Esophagus squamous epithelium (tissue), 5 donors: ENCODE results near the gene ZFAND3. TPM values are rescaled to one million over a fixed set of nuclear protein-coding genes. Genes with fewer than 3 reads are reported as not detected.
"Not testable (repeated sequence)": the region's sequence is repeated elsewhere in the genome, so short reads cannot be mapped to it uniquely, and the experiment has no call there.

Experiments used
- DNase-seq: peaks from one replicate; lab custom pipeline; 2025; lab: John Stamatoyannopoulos, UW
- H3K27ac ChIP-seq, 4 donors: fragments of 200-600 bp; sonication (generic); one replicate each; pipeline ENCODE4 v1.5.1; 2016 to 2019; ENCODE audit warnings: mild to moderate bottlenecking in 1 of 4
- H3K27me3 ChIP-seq, 4 donors: fragments of 200-600 bp; sonication (generic); 1 replicate in 3 of 4; 2 replicates in 1 of 4; pipeline versions ENCODE4 v1.5.1 to v1.6.0; 2017 to 2021; ENCODE audit warnings: antibody characterized with exemption in 1 of 4
- H3K36me3 ChIP-seq, 3 donors: fragments of 200-600 bp; sonication (generic); one replicate each; pipeline ENCODE4 v1.5.1; 2016 to 2019
- H3K4me1 ChIP-seq, 3 donors: fragments of 200-600 bp; sonication (generic); one replicate each; pipeline ENCODE4 v1.5.1; 2017 to 2019
- H3K4me3 ChIP-seq, 4 donors: fragments of 200-600 bp; sonication (generic); 1 replicate in 3 of 4; 2 replicates in 1 of 4; pipeline ENCODE4 v1.5.1; 2016 to 2019; ENCODE audit warnings: mild to moderate bottlenecking in 2 of 4, moderate library complexity in 1 of 4
- H3K9me3 ChIP-seq, 3 donors: fragments of 200-600 bp; sonication (generic); one replicate each; pipeline ENCODE4 v1.5.1; 2016 to 2019
- POLR2A ChIP-seq, 4 donors: fragments of 450-650 bp; IDR thresholded peaks; one replicate each; pipeline ENCODE4 v1.6.1; 2017; ENCODE audit warnings: antibody characterized with exemption in 4 of 4, mild to moderate bottlenecking in 4 of 4, moderate library complexity in 3 of 4
- WGBS, 2 donors: methylation state at CpG; one replicate each; pipeline ENCODE4 v1.1.5; 2018; 5-methylcytosine and 5-hydroxymethylcytosine counted together
- intact Hi-C: fragments of 100-400 bp; cut with DNase I; formaldehyde crosslinking; loops from one replicate; pipeline ENCODE4 v1.15.0; 2022
- total RNA-seq, 4 donors: library from RNA; depleted of rRNA; stranded (reverse); fragments of >200 nt; gene quantifications; one replicate each; pipeline ENCODE4 v1.1.0, GENCODE V29; 2016
- TF ChIP-seq, protein P1 (sequence below), 6 experiments: fragments of 450-650 bp in 4 of 6; fragments of 200-600 bp in 2 of 6; sonication (generic) in 2 of 6; IDR thresholded peaks; one replicate each; pipeline ENCODE4 v1.5.1; 2016 to 2019; ENCODE audit warnings: antibody characterized with exemption in 6 of 6, mild to moderate bottlenecking in 4 of 6, moderate library complexity in 4 of 6
- donor health status: DM: yes; HTN: yes; CAD: no.

The ZFAND3 gene
- total RNA-seq, 4 donors from 2014 or later = 15.7 to 23.8 (median 20.9) TPM

GRCh38 chr6:37889486-37889885 is 70.0 kb downstream of the ZFAND3 start:
- Histone ChIP-seq H3K4me3 (no peak overlapping the region), H3K9me3 (peaks cover 0 to 12% (median 0%) of the 10 kb centered on the region in 3 donors), H3K4me1 (peaks cover 0 to 33% (median 13%) of the 10 kb centered on the region in 3 donors), H3K27ac (peak overlapping the region in 1 of 4 donors; percentile 29), H3K27me3 (no peaks in the 10 kb centered on the region), H3K36me3 (peaks cover 0 to 12% (median 0%) of the 10 kb centered on the region in 3 donors)
- no peak for DNase-seq
- intact Hi-C loops = no loop called here
- TF ChIP-seq, protein P1, sequence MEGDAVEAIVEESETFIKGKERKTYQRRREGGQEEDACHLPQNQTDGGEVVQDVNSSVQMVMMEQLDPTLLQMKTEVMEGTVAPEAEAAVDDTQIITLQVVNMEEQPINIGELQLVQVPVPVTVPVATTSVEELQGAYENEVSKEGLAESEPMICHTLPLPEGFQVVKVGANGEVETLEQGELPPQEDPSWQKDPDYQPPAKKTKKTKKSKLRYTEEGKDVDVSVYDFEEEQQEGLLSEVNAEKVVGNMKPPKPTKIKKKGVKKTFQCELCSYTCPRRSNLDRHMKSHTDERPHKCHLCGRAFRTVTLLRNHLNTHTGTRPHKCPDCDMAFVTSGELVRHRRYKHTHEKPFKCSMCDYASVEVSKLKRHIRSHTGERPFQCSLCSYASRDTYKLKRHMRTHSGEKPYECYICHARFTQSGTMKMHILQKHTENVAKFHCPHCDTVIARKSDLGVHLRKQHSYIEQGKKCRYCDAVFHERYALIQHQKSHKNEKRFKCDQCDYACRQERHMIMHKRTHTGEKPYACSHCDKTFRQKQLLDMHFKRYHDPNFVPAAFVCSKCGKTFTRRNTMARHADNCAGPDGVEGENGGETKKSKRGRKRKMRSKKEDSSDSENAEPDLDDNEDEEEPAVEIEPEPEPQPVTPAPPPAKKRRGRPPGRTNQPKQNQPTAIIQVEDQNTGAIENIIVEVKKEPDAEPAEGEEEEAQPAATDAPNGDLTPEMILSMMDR (IDR thresholded peaks at IDR 0.05) = no peak
- TF ChIP-seq POLR2A (IDR thresholded peaks at IDR 0.05) = no peak

DNA sequence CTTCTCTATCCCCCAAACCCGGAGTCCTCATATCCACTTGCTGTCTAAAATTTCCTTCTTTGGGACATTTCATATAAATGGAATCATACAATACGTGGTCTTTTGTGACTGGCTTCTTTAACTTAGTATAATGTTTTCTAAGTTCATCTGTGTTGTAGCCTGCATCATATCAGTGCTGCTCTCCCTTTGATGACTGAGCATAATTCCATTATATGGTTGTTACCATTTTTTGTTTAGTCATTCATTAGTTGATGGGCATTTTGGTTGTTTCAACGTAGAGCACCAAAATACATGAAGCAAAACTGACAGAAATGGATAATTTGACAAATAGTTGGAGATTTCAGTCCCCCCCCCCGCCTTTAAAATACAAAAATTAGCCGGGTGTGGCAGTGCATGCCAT is 71.5 kb downstream of the ZFAND3 start:
- no peak for TF ChIP-seq POLR2A (IDR thresholded peaks at IDR 0.05)
- TF ChIP-seq, protein P1 (IDR thresholded peaks at IDR 0.05) = no peak
- Histone ChIP-seq H3K4me3 (no peak overlapping the region), H3K9me3 (peaks cover 0 to 12% (median 0%) of the 10 kb centered on the region in 3 donors), H3K36me3 (peaks cover 0 to 13% (median 0%) of the 10 kb centered on the region in 3 donors), H3K27ac (no peak overlapping the region), H3K4me1 (peaks cover 0 to 33% (median 13%) of the 10 kb centered on the region in 3 donors), H3K27me3 (no peaks in the 10 kb centered on the region)
- 77 to 89% methylated on average over 5 of the region's 5 CpGs for WGBS, 2 donors
- intact Hi-C loops = no loop called here
- DNase-seq = no peak

GRCh38 chr6:37893257-37893656 is 73.7 kb downstream of the ZFAND3 start:
- Histone ChIP-seq H3K9me3 (peaks cover 0 to 12% (median 0%) of the 10 kb centered on the region in 3 donors), H3K27ac (no peak overlapping the region), H3K36me3 (peaks cover 0 to 13% (median 0%) of the 10 kb centered on the region in 3 donors), H3K4me3 (no peak overlapping the region), H3K4me1 (peaks cover 0 to 37% (median 13%) of the 10 kb centered on the region in 3 donors), H3K27me3 (no peaks in the 10 kb centered on the region)
- 84 to 88% methylated on average over 3 of the region's 3 CpGs for WGBS, 2 donors
- TF ChIP-seq POLR2A (IDR thresholded peaks at IDR 0.05) = no peak
- TF ChIP-seq, protein P1 (IDR thresholded peaks at IDR 0.05) = no peak
- intact Hi-C loops = no loop called here
- no peak for DNase-seq

DNA sequence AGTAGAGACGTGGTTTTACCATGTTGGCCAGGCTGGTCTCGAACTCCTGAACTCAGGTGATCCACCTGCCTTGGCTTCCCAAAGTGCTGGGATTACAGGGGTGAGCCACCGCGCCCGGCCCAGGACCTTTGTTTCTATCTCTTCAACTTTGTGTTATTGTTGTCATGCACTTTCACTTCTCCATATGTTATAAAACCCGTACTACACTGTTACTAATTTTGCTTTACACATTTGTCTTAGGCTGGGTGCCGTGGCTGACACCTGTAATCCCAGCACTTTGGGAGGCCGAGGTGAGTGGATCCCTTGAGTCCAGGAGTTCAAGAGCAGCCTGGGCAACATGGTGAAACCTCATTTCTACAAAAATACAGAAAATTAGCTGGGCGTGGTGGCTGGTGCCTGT is 74.2 kb downstream of the ZFAND3 start:
- peaks cover 0 to 13% (median 0%) of the 10 kb centered on the region in 3 donors for H3K36me3 ChIP-seq
- H3K27ac ChIP-seq, H3K27me3 ChIP-seq, H3K4me3 ChIP-seq, DNase-seq, intact Hi-C loops: not testable (repeated sequence)
- 90 to 93% methylated on average over 9 of the region's 9 CpGs for WGBS, 2 donors
- H3K9me3 ChIP-seq = peaks cover 0 to 12% (median 0%) of the 10 kb centered on the region in 3 donors
- H3K4me1 ChIP-seq = peaks cover 0 to 35% (median 13%) of the 10 kb centered on the region in 3 donors

DNA sequence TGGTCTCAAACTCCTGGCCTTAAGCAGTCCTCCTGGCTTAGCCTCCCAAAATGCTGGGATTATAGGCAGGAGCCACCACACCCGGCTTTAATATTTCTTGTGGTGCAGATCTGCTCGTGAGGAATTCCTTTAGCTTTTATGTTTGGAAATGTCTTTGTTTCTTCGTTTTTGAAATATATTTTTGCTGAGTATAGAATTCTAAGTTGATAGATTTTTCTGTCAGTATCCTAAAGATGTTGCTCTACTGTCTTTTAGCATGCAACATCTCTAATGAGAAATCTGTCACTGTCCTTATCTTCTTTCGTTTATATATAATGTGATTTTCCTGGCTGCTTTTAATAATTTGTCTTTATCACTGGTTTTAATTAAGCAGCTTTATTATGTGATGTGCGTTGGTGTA is 75.1 kb downstream of the ZFAND3 start:
- H3K4me3 ChIP-seq = no peak overlapping the region
- peaks cover 0 to 12% (median 0%) of the 10 kb centered on the region in 3 donors for H3K9me3 ChIP-seq
- intact Hi-C loops = no loop called here
- TF ChIP-seq, protein P1 (IDR thresholded peaks at IDR 0.05) = no peak
- TF ChIP-seq POLR2A (IDR thresholded peaks at IDR 0.05) = no peak
- H3K4me1 ChIP-seq = peaks cover 0 to 30% (median 6%) of the 10 kb centered on the region in 3 donors
- no peak overlapping the region for H3K27ac ChIP-seq
- no peaks in the 10 kb centered on the region for H3K27me3 ChIP-seq
- 88 to 92% methylated on average over 5 of the region's 5 CpGs for WGBS, 2 donors
- peaks cover 0 to 13% (median 0%) of the 10 kb centered on the region in 3 donors for H3K36me3 ChIP-seq
- no peak for DNase-seq
